HG02840 (cell line): ENCODE results near the gene ATPAF1.
"Not testable (repeated sequence)": the region's sequence is repeated elsewhere in the genome, so short reads cannot be mapped to it uniquely, and the experiment has no call there.

Experiments used
- ATAC-seq: cut with Tn5 transposase; IDR thresholded peaks from one replicate; pipeline ENCODE4 v1.9.1; 2021; ENCODE audit warnings: mild to moderate bottlenecking, moderate library complexity, moderate number of reproducible peaks; ENCODE audit not compliant: unreplicated experiment, low FRiP score

The ATPAF1 gene

DNA sequence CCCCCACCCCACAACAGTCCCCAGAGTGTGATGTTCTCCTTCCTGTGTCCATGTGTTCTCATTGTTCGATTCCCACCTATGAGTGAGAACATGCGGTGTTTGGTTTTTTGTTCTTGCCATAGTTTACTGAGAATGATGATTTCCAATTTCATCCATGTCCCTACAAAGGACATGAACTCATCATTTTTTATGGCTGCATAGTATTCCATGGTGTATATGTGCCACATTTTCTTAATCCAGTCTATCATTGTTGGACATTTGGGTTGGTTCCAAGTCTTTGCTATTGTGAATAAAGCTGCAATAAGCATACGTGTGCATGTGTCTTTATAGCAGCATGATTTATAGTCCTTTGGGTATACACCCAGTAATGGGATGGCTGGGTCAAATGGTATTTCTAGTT lies 17.0 kb downstream of the ATPAF1 start:
- not testable (repeated sequence) for ATAC-seq

DNA sequence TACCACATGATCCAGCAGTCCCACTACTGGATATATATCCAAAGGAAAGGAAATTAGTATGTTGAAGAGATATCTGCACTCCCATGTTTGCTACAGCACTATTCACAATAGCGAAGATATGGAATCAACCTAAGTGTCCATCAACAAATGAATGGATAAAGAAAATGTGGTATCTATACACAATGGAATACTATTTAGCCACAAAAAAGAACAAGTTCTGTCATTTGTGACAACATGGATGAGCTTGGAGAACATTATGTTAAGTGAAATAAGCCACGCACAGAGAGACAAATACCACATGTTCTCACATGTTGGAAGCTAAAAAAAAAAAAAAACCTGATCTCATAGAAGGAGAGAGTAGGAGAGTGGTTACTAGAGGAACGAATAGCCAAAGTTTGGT lies 17.7 kb downstream of the ATPAF1 start:
- no peak for ATAC-seq

DNA sequence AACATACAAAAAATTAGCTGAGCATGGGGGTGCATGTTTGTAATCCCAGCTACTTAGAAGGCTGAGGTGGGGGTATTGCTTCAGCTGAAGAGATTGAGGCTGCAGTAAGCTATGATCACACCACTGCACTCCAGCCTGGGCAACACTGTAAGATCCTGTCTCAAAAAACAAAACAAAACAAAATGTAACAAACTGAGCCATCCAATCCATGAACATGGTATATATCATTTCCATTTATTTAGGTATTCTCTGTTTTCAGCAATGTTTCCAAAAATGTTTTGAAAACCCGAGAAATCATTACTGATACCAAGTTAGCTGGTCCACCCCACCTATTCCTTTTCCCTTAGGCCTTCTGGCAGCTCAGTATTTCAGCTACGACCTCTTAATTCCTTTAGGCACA lies 18.4 kb downstream of the ATPAF1 start:
- no peak for ATAC-seq

DNA sequence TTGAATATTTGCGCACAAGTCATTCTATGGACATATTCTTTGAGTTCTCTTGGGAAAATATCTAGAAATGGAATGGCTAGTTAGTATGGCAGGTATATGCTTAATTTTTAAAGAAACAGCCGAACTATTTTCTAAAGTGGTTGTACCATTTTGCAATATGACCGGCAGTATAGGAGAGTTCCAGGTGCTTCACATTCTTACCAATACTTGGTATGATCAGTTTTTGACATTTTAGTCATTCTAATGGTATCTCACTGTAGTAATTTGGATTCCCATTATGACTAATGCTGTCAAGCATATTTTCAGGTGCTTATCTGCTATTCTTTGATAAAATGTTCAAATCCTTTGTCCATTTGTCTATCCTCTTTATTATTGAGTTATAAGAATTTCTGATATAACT lies 20.6 kb downstream of the ATPAF1 start:
- ATAC-seq: no peak

DNA sequence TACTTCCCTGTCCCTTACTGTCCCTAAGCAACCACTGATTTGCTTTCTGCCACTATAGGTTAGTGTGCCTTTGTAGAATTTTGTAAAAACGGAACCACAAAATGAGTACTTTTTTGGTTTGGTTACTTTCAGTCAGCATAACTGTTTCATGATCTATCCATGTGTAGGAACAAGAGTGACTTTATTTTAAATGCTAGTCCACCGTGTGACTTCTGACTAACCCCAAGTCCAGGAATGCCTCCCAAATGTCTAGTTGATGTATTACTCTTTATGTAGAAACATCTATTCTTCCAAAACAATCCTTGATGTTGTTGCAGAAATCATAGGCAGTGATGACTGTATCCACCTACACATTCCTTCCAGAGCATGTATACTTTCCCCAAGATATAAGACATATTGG lies 21.3 kb downstream of the ATPAF1 start:
- ATAC-seq: no peak

DNA sequence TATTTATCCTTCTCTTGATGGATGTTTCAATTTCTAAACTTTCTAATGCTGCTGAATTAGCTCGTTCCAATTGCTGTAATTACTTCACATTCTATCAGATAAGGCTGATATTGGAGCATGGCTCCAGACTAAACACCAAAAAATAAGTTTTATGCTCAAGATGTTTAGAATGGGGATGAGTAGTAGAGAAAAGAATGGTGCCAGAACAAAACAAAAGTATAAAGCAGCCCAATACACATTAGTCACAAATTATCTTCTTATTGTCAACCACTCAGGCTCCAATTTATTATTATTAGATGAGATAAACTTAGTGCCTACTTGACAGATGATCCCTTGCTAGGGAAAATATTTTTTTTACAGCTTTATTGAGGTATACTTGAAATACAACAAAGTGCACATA lies 21.8 kb downstream of the ATPAF1 start:
- ATAC-seq: no peak

DNA sequence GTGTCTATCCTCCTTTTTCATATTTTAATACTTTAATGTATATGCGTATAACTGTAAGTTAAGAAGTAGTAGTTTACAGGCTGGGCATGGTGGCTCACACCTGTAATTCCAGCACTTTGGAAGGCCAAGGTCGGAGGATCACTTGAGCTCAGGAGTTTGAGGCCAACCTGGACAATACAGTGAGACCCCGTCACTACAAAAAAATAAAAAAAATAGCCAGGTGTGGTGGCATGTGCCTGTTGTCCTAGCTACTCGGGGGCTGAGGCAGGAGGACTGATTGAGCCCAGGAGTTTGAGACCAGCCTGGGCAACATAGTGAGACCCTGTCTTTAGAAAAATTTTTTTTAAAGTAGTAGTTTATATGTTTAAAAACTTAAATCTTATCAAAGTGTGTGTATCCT lies 22.3 kb downstream of the ATPAF1 start:
- ATAC-seq: no peak

DNA sequence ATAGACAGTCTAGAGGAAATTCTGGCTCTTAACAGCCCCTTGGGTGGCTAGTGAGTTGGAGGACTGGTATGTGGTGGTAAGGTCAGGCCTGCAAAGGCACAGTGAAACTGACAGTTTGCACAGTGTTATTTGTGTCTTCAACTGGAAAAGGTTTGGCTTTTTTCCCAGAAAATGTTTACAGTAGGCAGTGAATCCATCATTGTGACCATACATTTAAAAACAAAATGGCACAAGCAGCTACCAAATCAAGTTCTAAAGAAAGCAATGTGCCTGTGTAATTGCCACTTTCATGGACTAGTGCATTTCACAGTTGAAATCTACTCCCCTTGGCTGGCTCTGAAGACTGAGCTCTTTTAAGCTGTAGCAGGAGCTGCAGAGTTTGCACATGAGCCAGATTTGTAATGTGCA lies 24.8 kb downstream of the ATPAF1 start:
- ATAC-seq: no peak

DNA sequence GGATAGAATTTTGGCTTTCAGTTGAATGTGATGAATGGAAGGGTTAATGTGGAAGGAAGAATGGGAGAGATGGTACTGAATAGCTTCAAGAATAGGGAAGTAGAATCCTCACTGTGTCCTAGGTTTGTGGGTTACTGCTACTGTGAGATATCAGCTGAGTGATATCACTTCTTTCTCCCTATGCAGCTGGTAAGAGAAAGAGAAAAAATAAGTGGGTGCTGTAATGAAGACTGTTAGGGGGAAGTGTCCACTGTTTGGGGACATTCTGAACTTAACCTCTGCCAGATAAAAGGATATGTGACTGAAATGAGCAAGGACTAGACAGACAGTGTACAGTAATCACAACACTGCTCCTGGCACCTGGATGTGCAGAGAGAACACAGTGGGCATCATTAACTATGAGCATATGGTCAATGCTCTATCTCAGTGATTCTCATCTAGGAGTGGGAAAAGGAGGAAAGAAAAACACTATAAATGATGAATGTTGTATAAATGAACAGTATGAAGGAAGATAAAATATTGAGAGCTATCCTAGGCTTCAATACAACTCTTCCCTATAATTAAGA lies 26.0 kb downstream of the ATPAF1 start:
- ATAC-seq: no peak

DNA sequence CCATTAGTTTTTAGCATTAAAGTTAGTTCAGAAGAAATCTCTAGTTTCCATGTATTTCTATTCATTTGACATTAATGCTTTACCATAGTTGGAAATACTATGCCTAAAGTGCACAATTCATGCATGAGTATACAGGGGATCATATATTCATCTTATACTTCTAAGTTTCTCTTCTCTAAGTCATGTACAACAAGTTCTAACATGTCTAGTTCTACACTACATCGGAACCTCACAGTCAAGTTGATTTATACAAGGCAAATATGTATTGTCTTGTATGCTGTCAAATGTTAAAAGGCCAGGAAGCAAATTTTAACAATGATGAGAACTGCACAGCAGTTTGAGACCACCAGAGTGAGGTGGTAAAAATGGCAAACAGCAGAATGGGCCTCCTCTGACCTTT lies 28.6 kb downstream of the ATPAF1 start:
- no peak for ATAC-seq

DNA sequence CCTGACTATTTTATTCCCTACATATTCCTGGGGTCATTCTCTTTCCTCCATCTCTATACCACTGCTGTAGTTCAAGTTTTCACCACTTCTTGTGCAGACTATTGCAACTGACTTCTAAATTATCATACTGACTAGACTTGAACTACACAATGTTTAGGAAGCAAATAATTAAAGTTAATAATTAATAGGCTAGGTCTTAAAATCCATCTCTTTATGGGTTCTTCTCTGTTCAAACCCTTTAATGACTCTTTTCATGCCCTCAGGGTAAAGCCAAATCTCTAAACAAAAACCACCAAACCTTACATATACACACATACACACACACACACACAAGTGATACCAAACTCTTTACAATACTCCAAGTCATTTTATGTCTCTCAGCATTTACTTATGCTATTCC lies 29.2 kb downstream of the ATPAF1 start:
- ATAC-seq: no peak

DNA sequence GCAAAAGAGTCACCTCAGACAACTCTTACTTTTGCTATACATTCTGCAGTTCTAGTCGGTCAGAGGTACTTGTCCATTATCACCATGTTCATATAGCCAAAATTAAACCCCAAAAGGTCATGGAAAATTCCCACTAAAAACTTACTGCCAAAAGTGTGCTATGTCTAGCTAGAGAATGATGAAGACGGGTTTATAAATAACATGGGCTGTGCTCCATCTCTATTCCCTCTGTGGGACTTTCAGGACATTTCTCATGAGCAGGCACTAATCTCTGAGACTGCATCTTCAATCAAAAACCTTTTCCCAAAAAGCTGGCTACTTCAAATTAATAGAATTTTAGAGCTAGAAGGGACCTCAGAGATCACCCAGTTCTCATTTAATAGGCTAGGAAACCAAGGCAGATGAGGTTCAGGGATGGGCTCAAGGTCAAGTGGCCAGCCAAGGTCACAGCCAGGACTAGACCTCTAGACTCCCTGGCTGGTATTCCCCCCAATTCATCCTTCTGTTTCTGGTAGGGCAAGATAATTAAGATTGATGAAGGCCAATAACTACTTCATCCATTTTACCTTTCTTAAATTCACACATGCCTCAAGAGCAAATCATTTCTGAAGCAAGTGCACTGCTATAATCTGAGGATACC lies 30.6 kb downstream of the ATPAF1 start:
- ATAC-seq: no peak

DNA sequence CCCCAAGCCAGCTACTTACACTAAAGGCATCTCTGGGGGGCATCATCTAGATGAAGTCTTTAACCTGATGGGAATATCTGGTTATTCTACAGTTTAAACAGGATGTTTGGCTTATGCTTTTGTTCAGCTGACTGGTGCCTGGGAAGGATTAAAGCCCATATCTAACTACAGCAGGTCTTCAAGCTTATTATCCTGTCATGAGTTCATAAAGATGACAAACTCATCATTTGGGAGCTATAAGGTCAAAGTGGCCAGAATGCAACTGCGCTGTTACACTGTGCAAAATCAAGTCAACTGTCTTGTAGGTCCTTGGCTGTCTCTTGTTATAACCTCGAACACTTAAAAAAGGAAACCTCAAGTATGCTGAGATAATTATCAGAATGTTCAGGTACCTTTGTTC lies 33.0 kb downstream of the ATPAF1 start:
- no peak for ATAC-seq

DNA sequence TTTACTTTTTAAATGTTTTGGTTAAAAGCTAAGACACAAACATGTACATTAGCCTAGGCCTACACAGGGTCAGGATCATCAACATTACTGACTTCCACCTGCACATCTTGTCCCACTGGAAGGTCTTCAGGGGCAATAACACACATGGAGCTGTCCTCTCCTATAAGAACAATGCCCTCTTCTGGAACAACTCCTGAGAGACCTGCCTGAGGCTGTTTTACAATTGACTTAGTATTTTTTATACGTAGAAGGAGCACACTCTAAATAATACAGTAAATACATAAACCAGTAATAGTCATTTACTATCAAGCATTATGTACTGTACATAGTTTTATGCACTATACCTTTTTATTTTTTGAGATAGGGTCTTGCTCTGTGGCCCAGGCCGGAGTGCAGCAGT lies 37.4 kb downstream of the ATPAF1 start:
- ATAC-seq: no peak

DNA sequence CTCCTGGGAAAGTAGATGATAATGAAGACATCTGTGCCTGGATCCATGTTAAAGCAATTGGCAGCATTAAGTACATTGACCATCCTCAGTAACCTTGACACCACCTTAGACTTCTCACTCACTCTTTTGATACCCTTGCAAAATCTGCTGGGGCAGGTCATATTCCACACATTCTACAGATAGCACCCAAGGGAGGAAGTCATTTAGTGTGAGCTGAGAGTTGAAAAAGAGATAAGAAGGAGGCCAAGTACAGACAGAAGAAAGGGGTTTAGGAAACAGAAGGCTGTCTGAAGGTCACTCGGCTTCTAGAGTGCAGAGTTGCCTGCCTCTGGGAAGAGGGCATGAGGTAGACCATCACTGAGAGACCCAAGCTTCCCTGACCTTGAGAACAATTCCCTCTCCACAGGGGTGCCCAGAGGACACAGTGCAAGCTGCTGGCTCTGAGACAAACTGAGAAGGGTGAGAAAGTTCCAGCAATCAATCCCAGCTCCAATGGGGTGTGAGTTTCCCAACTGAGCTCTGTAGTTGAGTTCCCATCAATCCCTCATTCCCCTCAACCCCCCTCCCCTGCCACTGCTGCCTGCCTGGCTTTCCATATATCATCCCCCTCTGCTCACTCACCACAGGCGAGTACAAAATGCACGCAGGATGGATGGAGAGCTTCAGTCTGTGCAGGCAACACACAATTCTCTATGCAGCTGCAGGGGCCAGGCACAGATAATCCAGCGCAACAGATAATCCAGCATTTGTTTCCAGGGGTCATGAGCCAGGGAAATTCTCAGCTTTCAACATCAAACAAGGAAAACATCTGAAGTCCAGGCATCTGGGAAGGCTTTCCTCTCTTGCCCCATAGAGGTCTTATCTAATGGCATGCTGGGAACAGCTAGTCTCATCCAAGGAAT lies 44.2 kb downstream of the ATPAF1 start:
- ATAC-seq: no peak

DNA sequence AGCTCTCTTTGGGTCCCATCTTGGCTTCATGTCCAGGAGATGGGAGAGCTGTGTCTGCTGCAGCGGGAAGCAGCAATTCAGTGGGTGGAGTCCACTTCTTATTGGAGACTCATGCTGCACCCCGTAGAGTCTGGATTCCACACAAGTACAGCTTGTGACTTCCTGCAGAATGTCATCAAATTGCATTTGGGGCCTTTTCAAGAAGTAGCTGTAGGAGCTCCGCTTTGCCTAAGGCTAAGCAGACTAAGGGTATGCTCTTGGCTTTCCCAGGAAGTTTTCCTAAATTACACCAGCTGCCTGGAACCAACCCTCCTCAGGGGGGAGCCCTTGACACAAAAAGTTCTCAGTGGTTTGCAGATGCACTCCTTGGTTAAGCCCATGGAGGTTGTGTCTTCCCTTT lies 45.8 kb downstream of the ATPAF1 start:
- ATAC-seq: no peak

DNA sequence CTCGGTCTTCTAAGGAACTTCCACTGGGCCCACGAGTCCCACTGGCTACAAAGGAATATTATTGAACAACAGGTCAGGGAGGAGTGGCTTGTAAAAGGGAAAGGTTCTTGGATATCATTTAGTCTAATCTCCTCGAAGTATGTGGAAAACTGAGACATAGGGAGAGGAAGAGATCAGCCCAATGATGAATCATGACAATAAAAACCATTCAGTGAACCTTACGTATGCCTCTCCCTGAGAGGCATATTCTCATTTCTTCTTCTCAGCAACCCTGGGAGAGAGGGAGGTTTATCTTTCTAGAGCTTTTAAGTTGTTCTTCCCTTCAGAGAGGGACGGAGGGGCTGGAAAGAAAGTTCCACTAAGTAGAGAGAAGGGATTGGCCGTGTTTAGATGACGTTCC lies 46.2 kb downstream of the ATPAF1 start:
- no peak for ATAC-seq

DNA sequence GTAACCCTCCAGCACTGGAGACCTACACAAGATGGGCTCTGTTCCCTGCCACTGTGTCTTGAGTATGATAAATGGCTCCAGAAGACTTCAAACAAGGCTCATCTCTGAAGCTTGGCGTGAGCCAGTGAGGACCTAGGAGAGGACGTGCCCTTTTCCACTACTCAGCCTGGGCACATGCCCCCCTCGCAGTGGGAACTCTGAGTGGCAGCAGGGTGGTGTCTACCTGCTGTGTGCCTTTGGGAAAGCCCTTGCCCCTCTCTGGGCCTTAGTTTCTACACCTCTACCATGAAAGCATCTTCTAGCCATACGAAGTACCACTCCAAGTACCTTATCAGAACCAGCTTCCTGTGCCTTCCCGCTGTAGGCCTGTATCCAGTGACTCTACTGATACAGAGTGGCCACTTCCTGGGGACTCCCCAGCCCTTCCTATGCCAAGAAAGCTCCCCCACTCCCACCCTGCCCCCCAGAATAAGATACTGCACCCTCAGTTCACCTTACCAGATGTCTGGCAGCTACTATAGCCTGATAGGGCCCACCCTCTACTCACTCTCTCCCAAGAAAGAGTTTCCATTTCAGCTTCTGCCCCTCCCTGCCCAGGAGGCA lies 48.4 kb downstream of the ATPAF1 start:
- ATAC-seq: no peak

DNA sequence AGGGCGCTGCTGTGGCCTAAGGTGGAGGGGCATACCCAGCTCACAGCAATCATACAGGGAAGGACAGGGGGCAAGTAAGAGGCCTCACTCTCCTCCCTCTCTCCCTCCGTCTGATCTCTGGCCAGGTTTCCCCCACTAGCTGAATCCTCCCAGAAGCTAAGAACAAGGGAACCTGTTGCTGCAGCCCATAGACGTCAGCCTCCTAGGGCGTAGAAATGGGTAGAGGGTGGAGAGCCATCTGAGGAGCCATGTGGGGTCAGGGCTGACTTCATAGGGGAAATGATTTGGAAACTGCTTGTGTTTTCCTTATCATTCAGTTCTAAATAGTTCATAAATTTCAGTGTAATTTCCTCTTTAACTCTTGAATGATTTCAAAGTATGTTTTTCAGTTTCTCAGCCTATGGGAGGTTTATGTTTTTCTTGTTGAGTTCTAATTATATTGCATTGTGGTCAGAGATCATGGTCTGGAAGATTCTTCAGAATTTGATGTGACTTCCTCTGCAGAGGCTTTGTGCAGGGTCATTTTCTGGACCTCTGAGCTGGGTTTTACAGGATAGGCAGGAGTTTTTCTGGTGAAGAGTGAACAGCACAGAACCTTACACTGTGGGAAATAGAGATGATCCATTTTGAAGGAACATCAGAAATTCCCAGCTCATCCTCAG lies 49.3 kb downstream of the ATPAF1 start:
- no peak for ATAC-seq

DNA sequence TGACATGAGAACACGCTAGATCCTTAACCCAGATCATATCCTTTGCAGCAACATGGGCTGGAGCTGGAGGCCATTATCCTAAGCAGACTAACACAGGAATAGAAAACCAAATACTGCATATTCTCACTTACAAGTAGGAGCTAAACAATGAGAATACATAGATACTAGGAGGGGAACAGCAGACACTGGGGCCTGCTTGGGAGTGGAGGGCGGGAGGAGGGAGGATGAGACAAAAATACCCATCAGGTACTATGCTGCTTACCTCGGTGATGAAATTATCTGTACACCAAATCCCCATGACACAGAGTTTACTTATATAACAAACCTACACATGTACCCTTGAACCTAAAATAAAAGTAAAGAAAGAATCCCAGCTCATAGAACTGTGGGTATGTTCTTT lies 50.3 kb downstream of the ATPAF1 start:
- ATAC-seq: no peak
